ENCODE data around the gene RNPEP.
"Not testable (repeated sequence)": the region's sequence is repeated elsewhere in the genome, so short reads cannot be mapped to it uniquely, and the experiment has no call there.

The RNPEP gene

DNA sequence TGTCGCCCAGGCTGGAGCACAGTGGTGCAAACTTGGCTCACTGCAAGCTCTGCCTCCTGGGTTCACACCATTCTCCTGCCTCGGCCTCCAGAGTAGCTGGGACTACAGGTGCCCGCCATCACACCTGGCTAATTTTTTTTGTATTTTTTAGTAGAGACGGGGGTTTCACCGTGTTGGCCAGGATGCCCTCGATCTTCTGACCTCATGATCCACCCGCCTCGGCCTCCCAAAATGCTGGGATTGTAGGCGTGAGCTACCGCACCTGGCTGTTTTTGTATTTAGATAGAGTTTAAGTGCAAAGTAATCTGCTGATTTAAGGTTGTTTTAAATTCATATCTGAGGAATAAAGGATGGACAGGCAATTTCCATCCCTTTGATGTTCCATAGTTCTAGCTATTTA, 20.1 kb upstream of the RNPEP start:
- DNase-seq = not testable (repeated sequence)

GRCh38 chr1:201964261-201964660, 18.2 kb upstream of the RNPEP start:
- no peak for DNase-seq

DNA sequence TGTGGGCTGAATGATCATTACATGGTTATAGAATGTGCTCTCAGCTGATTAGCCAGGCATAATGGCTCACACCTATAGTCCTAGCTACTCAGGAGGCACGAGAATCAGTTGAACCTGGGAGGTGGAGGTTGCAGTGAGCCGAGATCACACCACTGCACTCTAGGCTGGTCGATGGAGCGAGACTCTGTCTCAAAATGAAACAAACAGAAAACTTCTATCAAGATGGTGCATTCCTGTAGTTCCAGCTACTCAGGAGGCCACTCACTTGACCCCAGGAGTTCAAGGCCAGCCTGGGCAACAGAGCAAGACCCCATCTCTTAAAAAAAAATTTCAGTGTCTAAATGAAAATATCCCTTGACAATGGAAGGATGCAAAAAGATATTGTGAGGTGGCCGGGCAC, 16.3 kb upstream of the RNPEP start:
- no peak for DNase-seq

DNA sequence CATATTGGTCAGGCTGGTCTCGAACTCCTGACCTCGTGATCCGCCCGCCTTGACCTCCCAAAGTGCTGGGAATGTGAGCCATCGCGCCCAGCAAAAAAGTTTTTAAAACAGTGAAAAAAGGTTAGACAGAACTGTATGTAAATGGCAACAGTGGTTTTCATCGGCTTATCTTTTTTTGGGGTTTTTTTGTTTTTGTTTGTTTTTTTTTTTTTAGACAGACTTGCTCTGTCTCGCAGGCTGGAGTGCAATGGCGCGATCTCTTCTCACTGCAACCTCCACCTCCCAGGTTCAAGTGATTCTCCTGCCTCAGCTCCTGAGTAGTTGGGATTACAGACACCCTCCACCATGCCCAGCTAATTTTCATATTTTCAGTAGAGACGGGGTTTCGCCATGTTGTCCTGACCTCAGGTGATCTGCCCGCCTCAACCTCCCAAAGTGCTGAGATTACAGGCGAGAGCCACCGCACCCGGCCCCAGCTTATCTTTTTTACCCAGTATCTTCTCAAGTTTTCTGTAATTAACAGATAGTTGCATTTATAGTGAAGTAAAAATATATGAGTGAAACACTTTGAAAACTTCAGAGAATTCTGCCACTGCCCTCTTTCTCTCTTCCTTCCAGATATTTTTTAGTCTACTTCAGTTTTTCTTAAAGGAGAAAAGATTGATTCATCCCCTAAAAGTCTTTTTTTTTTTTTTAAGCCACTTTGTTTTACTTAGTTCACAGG, 14.1 kb upstream of the RNPEP start:
- no peak for DNase-seq

- DNase-seq = no peak
Observed at GRCh38 chr1:201970334-201971159, 11.9 kb upstream of the RNPEP start.

- DNase-seq = peak; percentile 64
Observed at GRCh38 chr1:201982082-201982622, 296 bp upstream of the RNPEP start.

DNA sequence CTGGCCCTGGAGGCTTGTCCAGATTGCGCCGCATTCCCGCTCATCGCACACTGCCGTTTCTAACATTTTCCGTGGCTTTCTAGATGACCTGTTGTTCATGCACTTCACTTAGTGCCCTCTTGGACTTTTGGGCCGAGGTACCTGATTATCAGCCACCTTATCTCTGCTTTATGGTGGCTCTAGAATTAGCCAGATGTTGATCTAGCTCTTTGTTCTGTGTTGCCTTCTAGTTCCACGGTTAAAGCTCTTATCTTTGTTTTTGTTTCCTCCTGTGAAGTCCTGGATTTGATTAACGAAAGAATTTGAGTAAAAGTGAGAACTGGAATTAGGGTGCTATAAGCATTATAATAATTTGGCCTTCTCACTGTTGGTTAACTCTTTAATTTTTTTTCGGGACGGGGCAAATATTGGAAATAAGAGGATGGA, 945 bp downstream of the RNPEP start:
- DNase-seq = no peak

DNA sequence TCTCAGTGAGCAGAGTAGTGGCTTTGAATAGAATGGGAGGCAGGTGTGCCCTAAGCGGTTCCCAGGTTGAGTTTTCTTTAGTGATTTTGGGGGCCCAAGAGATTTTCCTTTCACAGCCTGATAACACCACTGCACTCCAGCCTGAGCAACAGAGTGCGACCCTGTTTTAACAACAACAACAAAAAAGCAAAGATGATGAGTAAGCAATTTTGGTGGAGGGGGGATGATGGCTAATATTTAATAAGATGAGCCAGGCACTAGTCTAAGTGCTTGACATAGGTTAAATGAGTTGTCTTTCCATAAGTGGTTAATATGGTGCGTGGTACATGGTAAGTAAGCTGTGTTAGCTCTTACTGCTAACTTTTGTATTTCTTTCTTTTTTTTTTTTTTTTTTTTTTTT, 2.0 kb downstream of the RNPEP start:
- no peak for DNase-seq

- no peak for DNase-seq
Observed at GRCh38 chr1:201985355-201985754, 2.9 kb downstream of the RNPEP start.

DNA sequence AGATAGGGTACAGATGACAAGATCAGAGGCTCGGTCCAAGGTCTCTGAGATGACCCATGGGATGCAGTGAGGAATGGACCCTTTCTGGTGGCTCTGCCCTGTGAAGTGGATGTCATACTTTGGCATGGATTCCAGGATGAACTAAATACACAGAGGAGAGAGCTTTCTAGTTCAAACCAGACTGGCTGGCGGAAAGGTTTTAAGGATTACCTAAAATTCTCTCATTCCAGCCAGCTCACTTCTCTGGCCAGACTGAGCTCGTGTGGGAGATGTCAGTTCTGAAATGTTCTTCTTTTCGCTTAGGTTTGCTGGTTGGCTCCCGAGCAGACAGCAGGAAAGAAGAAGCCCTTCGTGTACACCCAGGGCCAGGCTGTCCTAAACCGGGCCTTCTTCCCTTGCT, 6.2 kb downstream of the RNPEP start:
- DNase-seq = no peak

GRCh38 chr1:201989354-201990128, 7.1 kb downstream of the RNPEP start:
- DNase-seq = no peak

DNA sequence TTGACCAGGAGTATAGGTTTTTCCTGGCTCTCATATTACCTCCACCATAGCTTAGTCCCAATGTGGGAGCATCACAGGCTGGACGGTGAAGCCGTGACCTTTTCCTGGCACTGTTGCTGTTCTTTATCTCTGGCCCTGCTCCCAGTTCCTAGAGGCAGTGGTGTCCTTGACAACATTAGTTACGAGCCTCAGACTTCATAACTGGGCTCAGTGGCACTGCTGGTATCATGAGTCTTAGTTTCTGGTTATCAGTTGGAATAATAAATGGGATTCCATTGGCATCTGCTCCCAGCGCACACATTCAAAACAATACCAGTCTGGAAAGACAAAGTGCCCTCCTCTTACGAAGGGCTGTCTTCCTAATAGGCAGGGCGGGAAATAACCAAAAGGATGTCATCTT, 8.0 kb downstream of the RNPEP start:
- DNase-seq = no peak

DNA sequence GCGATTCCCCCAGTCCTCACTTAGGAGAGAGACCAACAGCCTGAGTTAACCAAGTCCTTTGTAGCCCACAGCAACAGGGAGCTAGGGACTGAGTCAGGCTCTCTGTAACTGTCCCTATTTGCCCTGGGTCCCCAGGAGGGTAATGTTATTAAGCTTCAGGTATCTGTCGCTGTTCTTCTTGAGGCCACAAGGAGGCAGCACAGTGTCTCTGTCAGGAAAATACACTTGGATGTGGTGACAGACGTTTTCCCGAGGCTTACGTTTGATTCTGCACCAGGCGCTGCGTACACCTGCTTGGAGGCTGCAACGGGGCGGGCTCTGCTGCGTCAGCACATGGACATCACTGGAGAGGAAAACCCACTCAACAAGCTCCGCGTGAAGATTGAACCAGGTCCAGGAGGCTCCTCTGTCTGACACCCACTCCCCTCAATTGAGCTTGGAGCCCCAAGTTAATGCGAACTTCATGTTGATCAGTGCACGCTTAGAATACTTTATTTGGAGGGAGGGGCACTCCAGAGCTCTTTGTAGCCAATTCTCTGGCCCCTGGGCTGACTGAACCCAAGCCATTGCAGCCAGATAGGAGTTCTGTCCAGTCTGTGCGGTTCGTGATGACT, 17.3 kb downstream of the RNPEP start:
- DNase-seq = peak; percentile 12

- no peak for DNase-seq
Observed at GRCh38 chr1:202002507-202002906, 20.1 kb downstream of the RNPEP start.

DNA sequence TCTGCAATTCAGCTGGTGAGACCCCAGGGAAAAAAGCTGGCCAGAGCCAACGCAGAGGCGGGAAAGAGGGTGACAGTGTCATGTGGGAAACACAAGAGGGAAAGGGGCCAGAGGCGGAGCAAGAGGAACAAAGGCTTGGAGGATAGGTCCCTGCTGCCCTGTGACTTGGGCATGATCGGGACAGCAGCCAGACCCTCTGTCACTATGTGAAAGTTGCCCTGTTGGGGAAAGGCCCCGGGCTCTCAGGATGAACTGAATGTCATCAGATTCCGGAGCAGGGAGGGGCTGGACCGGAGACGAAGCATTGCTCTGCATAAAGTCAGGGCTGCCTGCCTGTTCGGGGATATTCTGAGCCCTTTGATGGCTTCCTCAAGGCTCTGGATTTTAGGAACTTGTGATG, 22.3 kb downstream of the RNPEP start:
- DNase-seq = no peak

DNA sequence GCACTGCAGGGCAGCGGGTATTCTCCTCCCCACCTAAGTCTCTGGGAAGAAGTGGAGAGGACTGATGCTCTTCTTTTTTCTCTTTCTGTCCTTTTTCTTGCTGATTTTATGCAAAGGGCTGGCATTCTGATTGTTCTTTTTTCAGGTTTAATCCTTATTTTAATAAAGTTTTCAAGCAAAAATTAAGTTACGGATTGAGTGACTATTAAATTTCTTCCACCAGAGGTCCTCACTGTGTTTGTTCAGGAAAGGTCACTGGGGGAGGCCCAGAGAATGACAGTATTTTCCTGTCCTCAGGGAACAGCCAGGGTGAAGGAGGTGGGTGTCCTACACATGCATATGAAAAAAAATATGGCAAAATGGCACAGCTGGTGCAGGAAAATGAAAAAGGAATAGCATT, 23.5 kb downstream of the RNPEP start:
- no peak for DNase-seq

DNA sequence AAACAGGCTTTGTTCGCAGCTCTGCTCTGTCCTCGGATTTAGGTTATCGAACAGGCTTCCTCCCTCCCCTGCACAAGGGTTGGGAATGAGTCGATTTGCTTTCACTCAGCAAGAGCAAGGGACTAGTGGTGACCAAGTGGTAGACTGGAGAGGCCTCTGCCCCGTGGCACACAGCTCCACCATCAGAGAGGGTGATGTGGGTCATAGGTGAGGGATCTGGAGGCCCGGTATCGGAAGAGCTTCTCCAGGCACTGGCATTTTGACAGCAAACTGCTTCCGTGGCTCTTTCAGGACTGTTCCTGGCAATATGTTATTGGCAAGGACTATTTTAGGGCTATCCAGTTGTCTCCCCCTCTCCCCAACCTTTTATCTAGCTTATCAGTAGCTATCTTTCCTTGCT, 24.9 kb downstream of the RNPEP start:
- no peak for DNase-seq

- no peak for DNase-seq
Observed at GRCh38 chr1:202007805-202008489, 25.5 kb downstream of the RNPEP start.

DNA sequence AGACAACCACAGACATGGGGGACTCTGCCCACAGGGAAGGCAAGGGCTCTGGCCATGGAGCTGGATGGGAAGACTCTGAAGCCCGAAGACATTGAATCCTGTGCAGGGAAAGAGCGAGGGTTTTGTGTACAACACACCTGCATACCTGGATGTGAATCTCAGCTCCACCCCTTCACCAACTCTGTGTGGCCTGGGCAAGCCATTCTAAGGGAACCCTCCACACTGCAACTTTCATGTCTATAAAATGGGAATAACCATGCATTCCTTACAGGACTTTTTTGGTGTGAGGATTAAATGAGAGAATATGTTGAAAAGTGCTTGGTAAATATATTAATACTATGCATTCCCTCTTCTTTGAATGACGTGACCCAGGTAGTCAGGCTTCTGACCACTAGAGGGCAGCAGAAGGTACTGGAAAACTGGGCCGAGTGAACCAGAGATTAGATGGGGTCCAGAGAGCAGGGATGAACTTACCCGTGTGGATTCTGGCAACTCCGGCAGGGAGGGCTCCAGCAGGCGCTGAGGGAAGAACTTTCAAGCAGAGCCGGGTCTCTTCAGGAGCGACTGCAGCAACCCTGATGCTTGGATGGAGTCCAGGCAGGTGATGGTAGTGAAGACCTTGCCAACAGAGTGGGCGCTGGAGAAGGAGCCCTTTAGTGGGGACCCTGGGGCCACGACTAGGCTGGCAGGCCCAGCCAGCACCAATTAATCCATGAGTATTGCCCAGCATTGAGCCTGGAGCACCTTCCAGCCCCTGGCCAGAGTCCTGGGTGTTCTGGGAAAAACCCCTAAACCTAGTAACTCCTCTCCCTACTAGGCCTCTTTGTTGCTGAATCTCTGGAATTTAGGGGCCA, 27.1 kb downstream of the RNPEP start:
- peak; percentile 69 for DNase-seq

- no peak for DNase-seq
Observed at GRCh38 chr1:202010180-202011015, 27.9 kb downstream of the RNPEP start, which contains the start of gene ELF3. Gene ELF3, plus strand, starts transcription at chr1:202010587. Its CDS starts 550 bp downstream, at chr1:202011137.

Measured in stimulated activated CD4-positive, alpha-beta T cell treated with anti-CD3 and anti-CD28 coated beads, Interleukin-4, amount 100 ng/mL, for 24 hours (primary cell).